GM13976 (cell line): ENCODE results near the gene THYN1.

Experiments used
- DNase-seq: peaks from one replicate; pipeline ENCODE4 v3.0.0; 2012; ENCODE audit warnings: low spot score
- CTCF ChIP-seq: IDR thresholded peaks from 2 replicates; pipeline ENCODE4 v1.5.1; 2012; ENCODE audit warnings: borderline replicate concordance, mild to moderate bottlenecking; ENCODE audit not compliant: insufficient read depth; ENCODE audit errors: extremely low read depth, missing control alignments, control extremely low read depth
- in situ Hi-C: fragments of 300-500 bp; cut with MboI; formaldehyde crosslinking; loops from one replicate; pipeline ENCODE4 v1.12.0; 2022; ENCODE audit warnings: low sequenced_read_pairs, mixed read lengths, inconsistent platforms; ENCODE audit not compliant: unreplicated experiment

The THYN1 gene

GRCh38 chr11:134272381-134273316 is 19.5 kb upstream of the THYN1 start:
- in situ Hi-C loops: no loop called here
- no peak for DNase-seq
- no peak for TF ChIP-seq CTCF

- no peak for DNase-seq
- no peak for TF ChIP-seq CTCF
- in situ Hi-C loops: no loop called here
These were observed 18.8 kb upstream of the THYN1 start for GRCh38 chr11:134271978-134272377.

DNA sequence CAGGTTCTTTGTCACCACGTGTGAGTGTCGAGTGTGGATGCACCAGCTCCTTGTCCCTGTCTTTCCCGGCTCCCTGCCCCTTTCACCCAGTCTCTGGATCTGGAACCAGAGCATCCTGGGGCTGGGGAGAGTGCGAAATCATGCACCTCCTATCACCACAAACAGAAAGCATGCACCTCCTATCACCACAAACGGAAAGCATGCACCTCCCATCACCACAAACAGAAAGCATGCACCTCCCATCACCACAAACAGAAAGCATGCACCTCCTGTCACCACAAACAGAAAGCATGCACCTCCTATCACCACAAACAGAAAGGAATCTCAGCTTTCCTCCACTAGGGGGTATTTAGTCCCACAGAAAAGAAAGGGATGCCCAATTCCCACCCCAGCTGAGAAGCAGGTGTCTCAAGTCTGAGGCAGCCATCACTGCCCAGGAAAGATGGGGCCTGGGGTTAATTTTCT is 17.1 kb upstream of the THYN1 start:
- in situ Hi-C loops: no loop called here
- no peak for TF ChIP-seq CTCF
- no peak for DNase-seq

GRCh38 chr11:134267966-134268365 is 14.8 kb upstream of the THYN1 start:
- in situ Hi-C loops: no loop called here
- DNase-seq: no peak
- TF ChIP-seq CTCF: no peak

DNA sequence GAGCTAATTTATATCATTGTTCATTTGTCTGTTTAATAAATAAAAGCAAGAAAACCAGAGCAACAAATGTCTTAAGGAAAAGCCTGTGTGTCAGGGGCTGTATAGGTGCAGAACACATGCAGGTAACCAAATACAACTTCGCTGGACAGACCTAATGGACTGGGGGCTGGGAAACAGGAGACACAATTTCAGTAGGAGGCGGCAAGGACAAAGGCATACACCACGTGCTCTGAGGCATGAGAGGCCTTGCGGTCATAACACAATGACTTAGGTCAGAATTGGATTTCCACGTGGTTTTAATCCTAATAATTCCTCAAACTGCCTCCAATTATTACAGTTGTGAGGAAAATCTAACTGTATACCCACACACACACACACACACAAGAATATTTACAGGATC is 14.3 kb upstream of the THYN1 start:
- in situ Hi-C loops: no loop called here

GRCh38 chr11:134266841-134267251 is 13.7 kb upstream of the THYN1 start:
- DNase-seq: no peak
- TF ChIP-seq CTCF: no peak
- in situ Hi-C loops: no loop called here

More for the DNA sequence above, 14.3 kb upstream of the THYN1 start:
- no peak for DNase-seq
- TF ChIP-seq CTCF: no peak
